Body of pancreas (tissue), 4 donors: ENCODE results near the gene PPP4R4.

ENCODE experiments used
- CTCF ChIP-seq, 7 experiments: fragments of 450-650 bp in 4 of 7; fragments of 200-600 bp in 3 of 7; sonication (generic) in 3 of 7; IDR thresholded peaks; one replicate each; pipeline ENCODE4 v1.5.1; 2016 to 2019; ENCODE audit warnings: antibody characterized with exemption in 7 of 7
- POLR2A ChIP-seq, 3 donors: fragments of 450-650 bp; IDR thresholded peaks; one replicate each; pipeline ENCODE4 v1.6.1; 2016; ENCODE audit warnings: antibody characterized with exemption in 3 of 3, mild to moderate bottlenecking in 2 of 3

- no peak for TF ChIP-seq POLR2A (IDR thresholded peaks at IDR 0.05)
- no peak for TF ChIP-seq CTCF (IDR thresholded peaks at IDR 0.05)
Measured at GRCh38 chr14:94290197-94290596, 116.1 kb downstream of the PPP4R4 start.
